Adrenal gland (tissue), 5 donors: ENCODE measurements around the gene POLR1D.

Experiments
- CTCF ChIP-seq, 6 experiments: fragments of 450-650 bp in 4 of 6; fragments of 200-600 bp in 2 of 6; sonication (generic) in 1 of 6; IDR thresholded peaks; 1 replicate in 5 of 6; 2 replicates in 1 of 6; pipeline versions ENCODE4 v1.5.1 to v1.8.0; 2016 to 2021; ENCODE audit warnings: antibody characterized with exemption in 6 of 6, mild to moderate bottlenecking in 2 of 6, moderate library complexity in 1 of 6
- POLR2A ChIP-seq, 2 donors: fragments of 450-650 bp; IDR thresholded peaks; one replicate each; pipeline ENCODE4 v1.6.1; 2017; ENCODE audit warnings: antibody characterized with exemption in 2 of 2, mild to moderate bottlenecking in 2 of 2, moderate library complexity in 1 of 2
- donor health status: DM: no; HTN: no; CAD: no.

DNA sequence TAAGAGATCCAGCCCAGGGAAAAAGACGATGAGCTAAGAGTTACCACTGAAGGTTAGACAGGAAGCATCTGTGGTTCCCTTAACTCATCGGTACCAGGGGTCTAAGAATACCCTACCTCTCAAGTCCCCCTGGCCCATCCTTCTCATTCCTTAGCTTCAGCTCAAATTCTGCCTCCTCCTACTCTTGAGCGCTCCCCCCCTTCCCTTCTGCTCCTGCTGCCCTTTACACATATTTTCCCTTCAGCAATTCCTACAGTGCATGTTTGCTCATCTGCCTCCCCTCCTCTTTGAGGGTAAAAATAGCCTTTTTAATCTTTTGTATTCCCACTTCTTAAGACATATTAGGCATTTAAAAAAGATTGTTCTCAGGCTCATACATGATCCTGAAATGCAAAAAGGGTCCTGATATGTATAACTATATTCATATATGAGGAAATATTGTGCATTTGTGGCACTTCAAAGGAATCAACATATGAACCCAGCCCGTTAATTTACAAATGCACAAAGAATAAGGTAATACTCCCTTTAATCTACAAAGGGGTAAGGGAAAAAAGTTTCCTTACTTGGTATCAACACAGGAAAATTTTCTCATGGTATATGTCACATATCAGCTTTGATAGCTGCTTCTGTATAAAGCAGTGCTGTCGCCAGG is 34.5 kb upstream of the POLR1D start:
- TF ChIP-seq POLR2A (IDR thresholded peaks at IDR 0.05) (no peak), CTCF (IDR thresholded peaks at IDR 0.05) (no peak)
